ENCODE data around the gene TUT1. TPM values are rescaled to one million over a fixed set of nuclear protein-coding genes. Genes with fewer than 3 reads are reported as not detected.

Gene TUT1
- total RNA-seq, 1 experiment from 2014 or later, result 20.7 TPM

- Mint-ChIP-seq H3K4me3 (peak overlapping the region in 1 of 2 experiments; percentile 43; a peak in 1 of 5 replicates), H3K9me3 (no peaks in the 10 kb centered on the region), H3K36me3 (ENCODE audit: insufficient read depth in 1 of 3, low read depth in 3 of 3) (no peaks in the 10 kb centered on the region), H3K4me1 (peaks cover 33 to 49% of the 10 kb centered on the region in 2 experiments), H3K27me3 (ENCODE audit: low read depth) (peaks cover 55% of the 10 kb centered on the region), H3K27ac (no peak overlapping the region; a peak in 1 of 7 replicates)
- Histone ChIP-seq H3K27me3 (ENCODE audit: insufficient read depth, low read length) (peaks cover 34% of the 10 kb centered on the region), H3K23me2 (ENCODE audit: insufficient read length, low read depth, low read length, poor library complexity, severe bottlenecking) (peaks cover 24% of the 10 kb centered on the region), H3K23ac (ENCODE audit: insufficient read length, low read depth, low read length) (no peak overlapping the region), H3K18ac (ENCODE audit: insufficient read length, low read depth, low read length) (no peak overlapping the region), H4K5ac (ENCODE audit: insufficient read length, low read depth, low read length) (no peak overlapping the region), H3K79me2 (ENCODE audit: insufficient read depth, low read length) (no peaks in the 10 kb centered on the region), H3T11ph (ENCODE audit: low read length) (no peak overlapping the region), H2AFZ (ENCODE audit: low read length) (no peak overlapping the region), H2BK12ac (ENCODE audit: insufficient read length, low read depth, low read length) (no peak overlapping the region), H3K79me1 (ENCODE audit: insufficient read depth, low read depth, low read length, poor library complexity, severe bottlenecking) (no peaks in the 10 kb centered on the region), H3K56ac (ENCODE audit: insufficient read length, low read depth, low read length) (no peak overlapping the region), H3K27ac (ENCODE audit: insufficient read length, low read depth, low read length) (no peak overlapping the region), H2BK20ac (ENCODE audit: low read depth, low read length, poor library complexity, severe bottlenecking) (no peak overlapping the region), H2BK15ac (ENCODE audit: low read depth, low read length) (no peak overlapping the region), H4K91ac (ENCODE audit: insufficient read length, low read depth, low read length) (no peak overlapping the region), H3K9me3 (ENCODE audit: control insufficient read depth, low read depth, low read length) (no peaks in the 10 kb centered on the region), H2BK120ac (ENCODE audit: low read depth, low read length, poor library complexity, severe bottlenecking) (no peak overlapping the region), H4K20me1 (ENCODE audit: control insufficient read depth, insufficient read depth, insufficient read length) (peaks cover 2% of the 10 kb centered on the region), H2BK5ac (ENCODE audit: insufficient read length, low read length) (no peak overlapping the region), H3K4me1 (ENCODE audit: insufficient read depth, low read length) (no peaks in the 10 kb centered on the region; the same call in 1 of the 2 replicates), H2AK5ac (ENCODE audit: insufficient read length, low read length) (no peak overlapping the region), H3K14ac (ENCODE audit: insufficient read depth, low read length) (no peak overlapping the region), H3K9ac (ENCODE audit: extremely low read depth, insufficient read length, low read length) (no peak overlapping the region), H3K4me2 (ENCODE audit: insufficient read depth, insufficient read length, low read length) (peak overlapping the region; percentile 5), H3K4ac (ENCODE audit: low read depth, low read length) (no peak overlapping the region), H4K8ac (replicated peaks; ENCODE audit: insufficient read length, low read depth, low read length) (no peak overlapping the region)
- no peak for TF ChIP-seq CTCF (conservative IDR thresholded peaks at IDR 0.05)
- no peak for DNase-seq
- no CpG with 5 or more reads among the region's 6 CpGs for WGBS (ENCODE audit: extremely low coverage, insufficient read length, low lambda C conversion rate)
These were observed 49.1 kb downstream of the TUT1 start for GRCh38 chr11:62542111-62542745.

Measured in H9 (cell line).